Midbrain (tissue), 1 donor: ENCODE data around the gene METRN.

Experiments
- DNase-seq: peaks from one replicate; lab custom pipeline; 2025; lab: John Stamatoyannopoulos, UW

The METRN gene

DNA sequence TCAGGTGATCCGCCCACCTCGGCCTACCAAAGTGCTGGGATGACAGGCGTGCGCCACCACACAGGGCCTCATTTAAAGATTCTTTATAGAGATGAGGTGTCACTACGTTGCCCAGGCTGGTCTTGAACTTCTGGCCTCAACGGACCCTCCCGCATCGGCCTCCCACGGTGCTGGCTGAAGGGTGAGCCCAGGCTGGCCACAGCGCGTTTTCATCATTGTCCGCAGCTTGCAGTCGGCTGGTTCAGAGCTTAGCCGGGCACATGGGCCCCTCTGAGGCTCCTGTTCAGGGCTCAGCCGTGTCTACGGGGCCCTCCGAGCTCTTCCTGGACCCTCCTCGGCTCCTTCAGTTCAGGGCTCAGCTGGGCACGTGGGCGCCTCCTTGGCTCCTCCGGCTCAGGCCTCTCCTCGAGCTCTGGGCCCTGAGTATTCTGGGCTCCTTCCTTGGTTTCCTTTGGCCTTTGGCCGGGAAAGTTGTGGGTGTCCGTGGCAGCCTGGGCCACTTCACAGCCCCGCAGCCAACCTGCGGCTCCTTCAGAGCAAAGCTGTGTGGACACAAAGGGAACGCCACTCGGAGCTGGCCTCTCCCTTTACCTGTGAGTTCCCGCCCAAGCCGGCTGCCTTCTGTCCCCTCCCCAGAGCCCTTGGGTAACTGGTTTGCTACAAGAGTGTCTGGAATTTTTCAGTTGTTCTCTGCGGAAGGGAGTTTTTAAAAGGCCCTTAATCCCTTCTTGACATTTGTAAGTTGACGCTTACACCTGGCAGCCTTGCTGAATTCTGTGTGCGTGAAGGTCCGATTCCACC lies 44.4 kb downstream of the METRN start:
- DNase-seq: no peak

DNA sequence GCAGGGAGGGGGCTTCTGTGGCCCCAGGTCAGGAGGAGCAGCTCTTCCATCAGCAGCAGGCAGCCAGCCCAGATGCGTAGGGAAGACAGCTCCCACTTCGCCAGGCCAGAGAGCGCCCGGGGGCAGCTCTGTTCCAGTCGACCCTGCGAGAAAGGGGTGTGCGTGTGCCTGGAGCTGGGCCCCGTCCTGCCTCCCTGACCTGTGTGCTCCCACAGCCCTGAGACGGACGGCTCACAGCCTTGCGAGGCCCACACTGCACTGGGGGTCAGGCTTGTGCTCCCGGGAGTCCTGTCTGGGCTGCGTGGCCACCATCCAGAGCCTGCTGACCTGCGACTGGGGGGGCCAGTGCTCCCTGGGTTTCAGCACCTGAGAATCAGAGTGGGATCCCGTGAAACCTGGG lies 45.1 kb downstream of the METRN start:
- DNase-seq: no peak

DNA sequence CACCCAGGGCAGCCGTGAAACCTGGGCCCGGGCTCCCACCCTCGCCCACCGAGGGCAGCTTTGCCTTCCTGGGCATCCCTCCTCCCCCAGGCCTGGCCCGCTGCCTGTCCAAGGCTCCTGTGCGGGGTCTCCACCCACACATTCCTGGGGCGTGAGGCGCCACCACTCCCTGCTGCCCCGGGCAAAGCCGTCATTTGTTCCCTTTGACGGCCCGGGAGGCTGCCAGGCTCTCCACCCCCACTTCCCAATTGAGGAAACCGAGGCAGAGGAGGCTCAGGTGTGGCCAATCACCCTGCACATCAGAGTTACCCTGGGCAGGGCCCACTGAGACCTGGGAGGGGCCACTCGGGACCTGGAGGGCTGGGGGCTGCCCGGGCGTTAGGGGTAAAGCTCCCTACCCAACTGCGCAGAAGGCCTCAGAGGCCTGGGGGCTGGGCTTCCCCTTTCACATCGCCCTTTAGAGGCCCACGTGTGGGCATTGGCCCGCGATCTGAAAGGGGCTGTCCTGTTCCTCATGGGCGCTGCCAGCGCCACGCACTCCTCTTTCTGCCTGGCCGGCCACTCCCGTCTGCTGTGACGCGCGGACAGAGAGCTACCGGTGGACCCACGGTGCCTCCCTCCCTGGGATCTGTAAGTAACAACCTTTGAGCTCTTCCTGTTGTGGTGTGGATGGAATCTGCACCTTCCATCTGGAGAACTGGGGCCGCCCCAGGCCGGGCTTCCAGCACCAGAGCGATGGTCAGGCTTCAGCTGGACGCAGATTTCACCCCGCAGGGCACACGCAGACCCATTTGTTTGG lies 45.8 kb downstream of the METRN start, which contains the start of gene MSLN:
Gene MSLN (plus strand): TSS at position 190 of the 799 bp plus-strand sequence. CDS start 1,947 bp downstream, outside the sequence.
- no peak for DNase-seq

DNA sequence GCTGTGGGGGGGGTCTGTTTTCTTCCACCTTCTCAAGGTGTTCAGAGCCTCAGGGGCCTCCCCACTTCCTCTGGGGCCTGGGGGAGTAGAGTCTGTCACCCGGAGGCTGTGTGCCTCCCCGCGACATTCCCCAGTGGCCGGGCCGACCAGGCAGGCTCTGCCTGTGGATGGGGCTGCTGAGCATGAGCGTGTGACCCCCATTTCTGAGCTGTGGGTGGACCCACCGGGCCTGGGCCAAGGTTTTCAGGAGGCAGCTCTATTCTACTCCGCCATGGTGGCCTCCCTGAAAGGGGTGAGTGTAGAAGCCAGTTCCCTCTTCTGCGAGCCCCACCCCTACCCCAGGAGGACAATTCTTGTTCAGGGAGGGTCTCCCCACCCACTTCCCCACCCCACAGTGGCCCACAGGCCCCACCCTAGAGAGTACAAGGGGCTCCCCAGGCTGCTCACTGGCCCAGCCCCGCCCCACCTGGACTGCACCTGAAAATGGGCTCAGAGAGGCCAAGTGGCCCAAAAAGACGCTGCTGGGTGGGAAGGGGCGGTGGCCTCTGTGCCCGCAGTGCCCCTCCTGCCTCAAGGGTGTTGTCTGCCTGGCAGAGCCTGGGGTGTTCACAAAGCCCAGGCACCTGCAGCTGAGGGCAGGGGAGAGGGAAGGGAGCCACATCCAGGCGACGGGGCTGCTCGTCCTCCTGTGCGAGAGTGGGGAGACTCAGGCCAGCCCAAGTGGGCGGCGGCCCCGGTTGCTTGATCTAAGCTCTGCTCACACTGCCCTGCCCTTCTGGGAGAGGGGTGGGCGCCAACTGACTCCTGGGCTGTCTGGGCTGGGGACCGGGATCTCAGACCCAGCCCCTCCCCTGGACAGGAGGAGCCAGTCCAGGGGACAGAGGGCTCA lies 47.0 kb downstream of the METRN start:
- no peak for DNase-seq

DNA sequence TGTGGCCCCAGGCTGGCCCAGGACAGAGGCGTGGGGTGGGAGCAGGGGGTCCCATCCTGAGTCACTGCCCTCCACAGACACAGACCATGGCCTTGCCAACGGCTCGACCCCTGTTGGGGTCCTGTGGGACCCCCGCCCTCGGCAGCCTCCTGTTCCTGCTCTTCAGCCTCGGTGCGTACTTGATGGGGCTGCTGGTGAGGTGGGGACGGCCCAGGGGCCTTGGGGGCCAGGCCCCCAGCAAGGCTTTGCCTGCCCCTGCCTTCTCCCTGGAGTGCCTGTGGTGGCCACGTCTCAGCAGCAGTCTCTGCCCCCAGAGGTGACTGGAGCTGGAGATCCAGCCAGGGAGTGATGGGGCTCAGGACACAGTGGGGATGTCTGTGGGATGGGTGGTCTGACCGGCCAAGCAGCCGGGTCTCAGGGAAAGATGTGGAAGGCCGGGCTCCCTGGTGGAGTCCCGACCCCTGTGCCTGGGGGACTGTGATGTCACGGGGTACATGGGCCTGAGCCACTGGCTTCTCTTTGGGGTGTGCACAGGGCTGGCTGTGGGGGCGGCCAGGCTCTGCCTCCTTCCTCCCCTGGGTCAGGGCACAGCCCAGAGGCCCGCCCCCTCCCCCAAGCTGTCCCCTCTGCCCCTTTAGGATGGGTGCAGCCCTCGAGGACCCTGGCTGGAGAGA lies 47.8 kb downstream of the METRN start:
- DNase-seq: no peak

DNA sequence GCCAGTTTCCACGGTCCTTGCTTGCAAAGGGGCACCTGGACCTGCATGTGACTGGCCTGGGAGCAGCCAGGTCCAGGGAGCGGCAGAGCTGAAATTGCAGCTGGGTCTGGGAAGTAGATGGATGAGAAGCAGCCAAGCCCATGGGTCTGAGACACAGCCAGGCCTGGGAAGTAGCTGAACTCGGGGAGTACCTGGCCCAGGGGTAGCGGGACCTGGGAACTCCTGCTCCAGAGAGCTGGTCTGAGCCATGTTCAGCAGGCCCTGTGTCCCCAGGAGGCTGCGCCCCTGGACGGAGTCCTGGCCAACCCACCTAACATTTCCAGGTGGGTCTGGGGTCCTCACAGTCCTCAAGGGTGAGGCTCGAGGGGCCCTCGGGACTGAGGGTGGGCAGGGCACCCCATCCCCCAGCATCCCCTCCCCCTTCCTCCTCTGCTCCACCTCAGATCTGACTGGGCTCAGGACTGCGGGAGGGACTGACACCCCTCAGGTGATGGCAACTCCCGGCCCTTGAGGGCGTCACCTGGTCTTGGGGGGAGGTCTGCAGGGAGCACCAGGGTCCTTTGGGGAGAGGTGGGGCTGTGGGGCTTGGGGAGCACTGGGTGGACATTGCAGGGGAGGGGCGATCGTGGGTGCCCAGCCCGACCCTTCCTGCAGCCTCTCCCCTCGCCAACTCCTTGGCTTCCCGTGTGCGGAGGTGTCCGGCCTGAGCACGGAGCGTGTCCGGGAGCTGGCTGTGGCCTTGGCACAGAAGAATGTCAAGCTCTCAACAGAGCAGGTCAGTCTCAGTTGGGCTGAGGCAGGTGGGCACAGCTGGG lies 48.7 kb downstream of the METRN start:
- no peak for DNase-seq

DNA sequence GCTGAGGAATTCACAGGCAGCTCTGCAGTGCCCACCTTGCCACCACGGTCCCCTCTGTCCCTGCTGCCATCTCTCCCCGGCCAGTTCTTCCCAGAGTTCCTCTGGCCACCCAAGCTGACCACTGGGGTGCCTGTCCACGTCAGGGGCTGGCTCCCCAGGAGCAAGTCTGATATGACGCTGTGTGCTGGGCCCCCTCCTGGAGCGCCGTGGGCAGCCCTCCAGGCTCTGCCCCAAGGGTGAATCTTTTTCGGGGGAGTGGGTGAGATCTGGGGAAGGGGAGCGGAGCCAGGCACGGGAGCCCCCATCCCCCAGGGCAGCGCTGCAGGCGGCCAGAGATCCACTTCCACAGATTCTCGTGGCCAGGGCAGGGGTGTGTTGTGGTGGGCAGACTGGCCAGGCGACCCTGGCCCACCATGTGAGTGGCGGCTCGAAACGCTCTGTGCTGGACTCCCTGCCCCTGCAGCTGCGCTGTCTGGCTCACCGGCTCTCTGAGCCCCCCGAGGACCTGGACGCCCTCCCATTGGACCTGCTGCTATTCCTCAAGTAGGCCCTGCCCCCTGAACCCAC lies 49.3 kb downstream of the METRN start:
- DNase-seq: no peak

DNA sequence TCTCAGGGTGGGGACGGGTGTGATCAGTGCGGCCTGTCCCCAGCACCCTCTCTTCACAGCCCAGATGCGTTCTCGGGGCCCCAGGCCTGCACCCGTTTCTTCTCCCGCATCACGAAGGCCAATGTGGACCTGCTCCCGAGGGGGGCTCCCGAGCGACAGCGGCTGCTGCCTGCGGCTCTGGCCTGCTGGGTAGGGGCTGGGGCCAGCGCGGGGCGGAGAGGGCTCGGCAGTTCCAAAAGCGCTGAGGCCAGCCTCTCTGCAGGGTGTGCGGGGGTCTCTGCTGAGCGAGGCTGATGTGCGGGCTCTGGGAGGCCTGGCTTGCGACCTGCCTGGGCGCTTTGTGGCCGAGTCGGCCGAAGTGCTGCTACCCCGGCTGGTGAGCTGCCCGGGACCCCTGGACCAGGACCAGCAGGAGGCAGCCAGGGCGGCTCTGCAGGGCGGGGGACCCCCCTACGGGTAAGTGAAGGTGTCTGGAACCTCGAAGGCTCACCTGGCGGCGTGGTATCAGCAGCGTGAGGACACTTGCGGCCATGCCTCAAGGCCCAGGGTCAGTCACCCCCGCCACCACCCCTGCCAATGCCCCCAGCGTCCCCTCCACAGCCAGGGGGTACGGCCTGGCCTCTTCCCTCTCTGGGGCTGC lies 50.0 kb downstream of the METRN start:
- DNase-seq: no peak

DNA sequence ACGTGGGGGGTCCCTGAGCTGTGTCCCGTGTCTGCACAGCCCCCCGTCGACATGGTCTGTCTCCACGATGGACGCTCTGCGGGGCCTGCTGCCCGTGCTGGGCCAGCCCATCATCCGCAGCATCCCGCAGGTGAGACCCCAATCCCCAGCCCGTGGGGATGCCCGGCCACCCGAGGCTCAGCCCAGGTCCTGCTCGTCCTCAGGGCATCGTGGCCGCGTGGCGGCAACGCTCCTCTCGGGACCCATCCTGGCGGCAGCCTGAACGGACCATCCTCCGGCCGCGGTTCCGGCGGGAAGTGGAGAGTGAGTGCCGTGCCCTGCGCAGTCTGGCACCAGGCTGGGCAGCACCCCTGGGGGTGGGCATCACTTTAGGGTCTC lies 50.6 kb downstream of the METRN start:
- no peak for DNase-seq

DNA sequence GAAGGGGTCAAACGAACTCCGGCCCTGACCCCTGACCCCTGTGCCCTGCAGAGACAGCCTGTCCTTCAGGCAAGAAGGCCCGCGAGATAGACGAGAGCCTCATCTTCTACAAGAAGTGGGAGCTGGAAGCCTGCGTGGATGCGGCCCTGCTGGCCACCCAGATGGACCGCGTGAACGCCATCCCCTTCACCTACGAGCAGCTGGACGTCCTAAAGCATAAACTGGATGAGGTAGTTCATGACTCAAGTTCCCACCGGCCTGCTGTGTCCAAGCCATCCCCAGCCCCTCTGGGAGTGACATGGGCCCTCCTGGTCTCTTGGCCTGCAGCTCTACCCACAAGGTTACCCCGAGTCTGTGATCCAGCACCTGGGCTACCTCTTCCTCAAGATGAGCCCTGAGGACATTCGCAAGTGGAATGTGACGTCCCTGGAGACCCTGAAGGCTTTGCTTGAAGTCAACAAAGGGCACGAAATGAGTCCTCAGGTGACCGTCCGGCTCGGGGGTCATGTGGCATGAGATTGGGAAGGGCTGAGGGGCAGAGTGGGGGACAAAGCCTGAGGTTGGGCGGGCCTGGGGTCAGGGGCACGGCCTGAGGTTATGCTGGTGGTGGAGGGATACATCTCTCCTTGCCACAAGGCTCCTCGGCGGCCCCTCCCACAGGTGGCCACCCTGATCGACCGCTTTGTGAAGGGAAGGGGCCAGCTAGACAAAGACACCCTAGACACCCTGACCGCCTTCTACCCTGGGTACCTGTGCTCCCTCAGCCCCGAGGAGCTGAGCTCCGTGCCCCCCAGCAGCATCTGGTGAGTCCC lies 51.3 kb downstream of the METRN start:
- DNase-seq: no peak

DNA sequence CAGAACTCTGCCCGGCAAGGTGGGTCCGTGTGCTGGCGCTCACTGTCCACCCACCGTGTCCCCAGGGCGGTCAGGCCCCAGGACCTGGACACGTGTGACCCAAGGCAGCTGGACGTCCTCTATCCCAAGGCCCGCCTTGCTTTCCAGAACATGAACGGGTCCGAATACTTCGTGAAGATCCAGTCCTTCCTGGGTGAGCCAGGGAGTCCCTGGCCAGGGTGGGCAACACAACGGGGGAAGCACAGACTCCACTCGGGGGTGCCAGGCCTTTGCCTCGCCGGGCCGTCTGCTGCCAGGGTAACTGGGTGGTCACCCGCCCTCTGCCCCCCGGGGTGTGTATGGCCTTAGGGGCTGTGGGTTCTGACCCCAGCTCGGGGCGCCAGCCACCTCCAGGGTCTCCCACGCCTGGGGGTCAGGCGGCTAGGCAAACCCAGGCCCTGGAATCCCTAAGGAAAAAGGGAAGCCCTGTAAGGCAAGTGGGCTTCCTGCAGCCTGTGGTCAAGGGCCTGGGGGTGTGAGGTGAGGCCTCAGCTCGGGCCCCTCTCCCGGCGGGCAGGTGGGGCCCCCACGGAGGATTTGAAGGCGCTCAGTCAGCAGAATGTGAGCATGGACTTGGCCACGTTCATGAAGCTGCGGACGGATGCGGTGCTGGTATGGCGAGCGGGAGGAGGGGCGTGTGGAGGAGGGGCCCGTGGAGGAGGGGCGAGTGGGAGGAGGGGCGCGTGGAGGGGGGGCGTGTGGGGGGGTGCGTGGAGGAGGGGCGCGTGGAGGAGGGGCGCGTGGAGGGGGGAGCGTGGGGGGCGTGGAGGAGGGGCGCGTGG lies 52.1 kb downstream of the METRN start:
- DNase-seq: no peak

DNA sequence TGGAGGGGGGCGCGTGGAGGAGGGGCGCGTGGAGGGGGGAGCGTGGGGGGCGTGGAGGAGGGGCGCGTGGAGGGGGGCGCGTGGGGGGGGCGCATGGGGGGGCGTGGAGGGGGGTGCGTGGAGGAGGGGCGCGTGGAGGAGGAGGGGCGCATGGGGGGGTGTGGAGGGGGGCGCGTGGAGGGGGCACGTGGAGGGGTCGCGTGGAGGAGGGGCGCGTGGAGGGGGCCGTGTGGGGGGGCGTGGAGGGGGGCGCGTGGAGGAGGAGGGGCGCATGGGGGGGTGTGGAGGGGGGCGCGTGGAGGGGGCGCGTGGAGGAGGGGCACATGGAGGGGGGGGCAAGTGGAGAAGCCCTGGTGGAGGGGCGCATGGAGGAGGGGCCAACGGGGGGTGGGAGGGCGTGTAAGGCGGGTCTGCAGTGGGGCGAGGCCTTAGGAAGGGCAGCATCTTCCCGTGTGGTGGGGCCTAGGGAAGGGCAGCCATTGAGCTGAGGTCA lies 52.9 kb downstream of the METRN start:
- no peak for DNase-seq

DNA sequence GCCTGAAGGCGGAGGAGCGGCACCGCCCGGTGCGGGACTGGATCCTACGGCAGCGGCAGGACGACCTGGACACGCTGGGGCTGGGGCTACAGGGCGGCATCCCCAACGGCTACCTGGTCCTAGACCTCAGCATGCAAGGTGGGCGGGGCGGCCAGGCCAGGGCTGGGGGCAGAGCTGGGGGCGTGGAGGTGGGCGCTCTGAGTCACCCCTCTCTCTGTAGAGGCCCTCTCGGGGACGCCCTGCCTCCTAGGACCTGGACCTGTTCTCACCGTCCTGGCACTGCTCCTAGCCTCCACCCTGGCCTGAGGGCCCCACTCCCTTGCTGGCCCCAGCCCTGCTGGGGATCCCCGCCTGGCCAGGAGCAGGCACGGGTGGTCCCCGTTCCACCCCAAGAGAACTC lies 53.5 kb downstream of the METRN start:
- no peak for DNase-seq
